ENCODE results near the gene MYADM. TPM values are rescaled to one million over a fixed set of nuclear protein-coding genes. Genes with fewer than 3 reads are reported as not detected.

MYADM gene
- total RNA-seq, 1 experiment from 2014 or later, result 78.6 TPM

DNA sequence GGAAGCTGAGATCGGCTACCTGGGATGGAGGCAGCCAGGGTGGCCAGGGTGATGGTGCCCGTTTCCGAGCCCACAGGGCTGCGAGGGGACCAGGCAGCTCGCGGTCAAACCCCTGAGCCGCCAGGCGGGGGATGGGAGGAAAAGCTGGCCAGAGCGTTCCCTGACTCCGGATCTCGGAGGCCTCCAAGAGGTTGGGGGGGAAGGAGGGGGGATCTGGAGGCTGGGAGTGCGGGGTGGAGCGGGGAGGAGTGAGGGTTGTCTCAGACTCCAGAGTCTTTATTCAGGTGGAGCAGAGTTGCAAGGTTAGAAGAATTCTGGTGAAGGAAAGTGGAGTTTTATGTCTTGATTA, 42.5 kb downstream of the MYADM start (continued):
- TF ChIP-seq, protein P1, sequence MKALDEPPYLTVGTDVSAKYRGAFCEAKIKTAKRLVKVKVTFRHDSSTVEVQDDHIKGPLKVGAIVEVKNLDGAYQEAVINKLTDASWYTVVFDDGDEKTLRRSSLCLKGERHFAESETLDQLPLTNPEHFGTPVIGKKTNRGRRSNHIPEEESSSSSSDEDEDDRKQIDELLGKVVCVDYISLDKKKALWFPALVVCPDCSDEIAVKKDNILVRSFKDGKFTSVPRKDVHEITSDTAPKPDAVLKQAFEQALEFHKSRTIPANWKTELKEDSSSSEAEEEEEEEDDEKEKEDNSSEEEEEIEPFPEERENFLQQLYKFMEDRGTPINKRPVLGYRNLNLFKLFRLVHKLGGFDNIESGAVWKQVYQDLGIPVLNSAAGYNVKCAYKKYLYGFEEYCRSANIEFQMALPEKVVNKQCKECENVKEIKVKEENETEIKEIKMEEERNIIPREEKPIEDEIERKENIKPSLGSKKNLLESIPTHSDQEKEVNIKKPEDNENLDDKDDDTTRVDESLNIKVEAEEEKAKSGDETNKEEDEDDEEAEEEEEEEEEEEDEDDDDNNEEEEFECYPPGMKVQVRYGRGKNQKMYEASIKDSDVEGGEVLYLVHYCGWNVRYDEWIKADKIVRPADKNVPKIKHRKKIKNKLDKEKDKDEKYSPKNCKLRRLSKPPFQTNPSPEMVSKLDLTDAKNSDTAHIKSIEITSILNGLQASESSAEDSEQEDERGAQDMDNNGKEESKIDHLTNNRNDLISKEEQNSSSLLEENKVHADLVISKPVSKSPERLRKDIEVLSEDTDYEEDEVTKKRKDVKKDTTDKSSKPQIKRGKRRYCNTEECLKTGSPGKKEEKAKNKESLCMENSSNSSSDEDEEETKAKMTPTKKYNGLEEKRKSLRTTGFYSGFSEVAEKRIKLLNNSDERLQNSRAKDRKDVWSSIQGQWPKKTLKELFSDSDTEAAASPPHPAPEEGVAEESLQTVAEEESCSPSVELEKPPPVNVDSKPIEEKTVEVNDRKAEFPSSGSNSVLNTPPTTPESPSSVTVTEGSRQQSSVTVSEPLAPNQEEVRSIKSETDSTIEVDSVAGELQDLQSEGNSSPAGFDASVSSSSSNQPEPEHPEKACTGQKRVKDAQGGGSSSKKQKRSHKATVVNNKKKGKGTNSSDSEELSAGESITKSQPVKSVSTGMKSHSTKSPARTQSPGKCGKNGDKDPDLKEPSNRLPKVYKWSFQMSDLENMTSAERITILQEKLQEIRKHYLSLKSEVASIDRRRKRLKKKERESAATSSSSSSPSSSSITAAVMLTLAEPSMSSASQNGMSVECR (CRISPR knock-in tag; IDR thresholded peaks at IDR 0.05; ENCODE audit: borderline replicate concordance), result no peak
- TF ChIP-seq NR1H2 (CRISPR knock-in tag; IDR thresholded peaks at IDR 0.05) (no peak), ZNF671 (CRISPR knock-in tag; IDR thresholded peaks at IDR 0.05) (no peak), SP1 (CRISPR knock-in tag; conservative IDR thresholded peaks at IDR 0.05) (0 out of 2 replicates have a peak, but pooled peaks have one; percentile 30)

DNA sequence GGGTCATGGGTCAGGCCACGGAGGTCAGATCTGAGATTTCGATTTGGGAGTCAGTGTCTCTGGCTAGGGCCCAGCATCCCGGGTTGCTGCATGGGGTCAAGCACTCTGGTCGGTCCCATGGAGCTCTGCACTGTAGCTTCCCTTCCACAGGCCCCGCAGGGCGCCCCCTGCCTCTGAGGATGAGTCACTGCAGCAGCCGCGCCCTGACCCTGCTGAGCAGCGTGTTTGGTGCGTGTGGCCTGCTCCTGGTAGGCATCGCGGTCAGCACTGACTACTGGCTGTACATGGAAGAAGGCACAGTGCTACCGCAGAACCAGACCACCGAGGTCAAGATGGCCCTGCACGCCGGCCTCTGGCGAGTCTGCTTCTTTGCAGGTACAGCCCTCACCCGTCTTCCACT, 45.0 kb downstream of the MYADM start:
- ChIA-PET POLR2A (interaction anchor here (0.5 to 1.5 kb wide), 7 partner anchors 15 to 184 kb away, joined by 3 to 8 read pairs (median 4); partner anchors contain the start of gene MYADM), CTCF (interaction anchor here (0.5 to 3.5 kb wide), 93 partner anchors 8 to 406 kb away, joined by 3 to 102 read pairs (median 5); partner anchors contain the start of genes CACNG6, CNOT3, LENG1 and MBOAT7)
- H3K27me3 Mint-ChIP-seq (ENCODE audit: low read depth), result peaks cover 34% of the 10 kb centered on the region
- peaks cover 27% of the 10 kb centered on the region for H3K36me3 Mint-ChIP-seq
- DNase-seq (ENCODE audit: low spot score) (peak; percentile 88), ATAC-seq (peak; percentile 49)
- no peak overlapping the region; the same call in 1 of the 2 replicates for H3K27ac Mint-ChIP-seq
- H3K4me3 Mint-ChIP-seq, result no peak overlapping the region
- H3K4me1 Mint-ChIP-seq, result peaks cover 17% of the 10 kb centered on the region
- TF ChIP-seq, protein P2, sequence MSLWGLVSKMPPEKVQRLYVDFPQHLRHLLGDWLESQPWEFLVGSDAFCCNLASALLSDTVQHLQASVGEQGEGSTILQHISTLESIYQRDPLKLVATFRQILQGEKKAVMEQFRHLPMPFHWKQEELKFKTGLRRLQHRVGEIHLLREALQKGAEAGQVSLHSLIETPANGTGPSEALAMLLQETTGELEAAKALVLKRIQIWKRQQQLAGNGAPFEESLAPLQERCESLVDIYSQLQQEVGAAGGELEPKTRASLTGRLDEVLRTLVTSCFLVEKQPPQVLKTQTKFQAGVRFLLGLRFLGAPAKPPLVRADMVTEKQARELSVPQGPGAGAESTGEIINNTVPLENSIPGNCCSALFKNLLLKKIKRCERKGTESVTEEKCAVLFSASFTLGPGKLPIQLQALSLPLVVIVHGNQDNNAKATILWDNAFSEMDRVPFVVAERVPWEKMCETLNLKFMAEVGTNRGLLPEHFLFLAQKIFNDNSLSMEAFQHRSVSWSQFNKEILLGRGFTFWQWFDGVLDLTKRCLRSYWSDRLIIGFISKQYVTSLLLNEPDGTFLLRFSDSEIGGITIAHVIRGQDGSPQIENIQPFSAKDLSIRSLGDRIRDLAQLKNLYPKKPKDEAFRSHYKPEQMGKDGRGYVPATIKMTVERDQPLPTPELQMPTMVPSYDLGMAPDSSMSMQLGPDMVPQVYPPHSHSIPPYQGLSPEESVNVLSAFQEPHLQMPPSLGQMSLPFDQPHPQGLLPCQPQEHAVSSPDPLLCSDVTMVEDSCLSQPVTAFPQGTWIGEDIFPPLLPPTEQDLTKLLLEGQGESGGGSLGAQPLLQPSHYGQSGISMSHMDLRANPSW (CRISPR knock-in tag; conservative IDR thresholded peaks at IDR 0.05; ENCODE audit: low read depth), result no peak
- TF ChIP-seq, protein P3, sequence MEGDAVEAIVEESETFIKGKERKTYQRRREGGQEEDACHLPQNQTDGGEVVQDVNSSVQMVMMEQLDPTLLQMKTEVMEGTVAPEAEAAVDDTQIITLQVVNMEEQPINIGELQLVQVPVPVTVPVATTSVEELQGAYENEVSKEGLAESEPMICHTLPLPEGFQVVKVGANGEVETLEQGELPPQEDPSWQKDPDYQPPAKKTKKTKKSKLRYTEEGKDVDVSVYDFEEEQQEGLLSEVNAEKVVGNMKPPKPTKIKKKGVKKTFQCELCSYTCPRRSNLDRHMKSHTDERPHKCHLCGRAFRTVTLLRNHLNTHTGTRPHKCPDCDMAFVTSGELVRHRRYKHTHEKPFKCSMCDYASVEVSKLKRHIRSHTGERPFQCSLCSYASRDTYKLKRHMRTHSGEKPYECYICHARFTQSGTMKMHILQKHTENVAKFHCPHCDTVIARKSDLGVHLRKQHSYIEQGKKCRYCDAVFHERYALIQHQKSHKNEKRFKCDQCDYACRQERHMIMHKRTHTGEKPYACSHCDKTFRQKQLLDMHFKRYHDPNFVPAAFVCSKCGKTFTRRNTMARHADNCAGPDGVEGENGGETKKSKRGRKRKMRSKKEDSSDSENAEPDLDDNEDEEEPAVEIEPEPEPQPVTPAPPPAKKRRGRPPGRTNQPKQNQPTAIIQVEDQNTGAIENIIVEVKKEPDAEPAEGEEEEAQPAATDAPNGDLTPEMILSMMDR (IDR thresholded peaks at IDR 0.05), result peak; percentile 92
- TF ChIP-seq, protein P1 (CRISPR knock-in tag; IDR thresholded peaks at IDR 0.05; ENCODE audit: borderline replicate concordance), result 0 out of 2 replicates have a peak, but pooled peaks have one; percentile 47
- TF ChIP-seq SP1 (CRISPR knock-in tag; conservative IDR thresholded peaks at IDR 0.05) (no peak), ZNF121 (CRISPR knock-in tag; IDR thresholded peaks at IDR 0.05) (peak; percentile 91)
- TF ChIP-seq, protein P4, sequence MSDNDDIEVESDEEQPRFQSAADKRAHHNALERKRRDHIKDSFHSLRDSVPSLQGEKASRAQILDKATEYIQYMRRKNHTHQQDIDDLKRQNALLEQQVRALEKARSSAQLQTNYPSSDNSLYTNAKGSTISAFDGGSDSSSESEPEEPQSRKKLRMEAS (CRISPR knock-in tag; IDR thresholded peaks at IDR 0.05), result peak; percentile 53; the same call in 1 of the 2 replicates
- no peaks in the 10 kb centered on the region for H3K9me3 Mint-ChIP-seq

All from WTC11 (cell line).